GM18517 (cell line): Measurements from ENCODE around the gene MATN1.

Experiments used
- ATAC-seq: cut with Tn5 transposase; IDR thresholded peaks from one replicate; pipeline ENCODE4 v1.9.1; 2021; ENCODE audit warnings: mild to moderate bottlenecking, moderate library complexity; ENCODE audit not compliant: unreplicated experiment

MATN1 gene

DNA sequence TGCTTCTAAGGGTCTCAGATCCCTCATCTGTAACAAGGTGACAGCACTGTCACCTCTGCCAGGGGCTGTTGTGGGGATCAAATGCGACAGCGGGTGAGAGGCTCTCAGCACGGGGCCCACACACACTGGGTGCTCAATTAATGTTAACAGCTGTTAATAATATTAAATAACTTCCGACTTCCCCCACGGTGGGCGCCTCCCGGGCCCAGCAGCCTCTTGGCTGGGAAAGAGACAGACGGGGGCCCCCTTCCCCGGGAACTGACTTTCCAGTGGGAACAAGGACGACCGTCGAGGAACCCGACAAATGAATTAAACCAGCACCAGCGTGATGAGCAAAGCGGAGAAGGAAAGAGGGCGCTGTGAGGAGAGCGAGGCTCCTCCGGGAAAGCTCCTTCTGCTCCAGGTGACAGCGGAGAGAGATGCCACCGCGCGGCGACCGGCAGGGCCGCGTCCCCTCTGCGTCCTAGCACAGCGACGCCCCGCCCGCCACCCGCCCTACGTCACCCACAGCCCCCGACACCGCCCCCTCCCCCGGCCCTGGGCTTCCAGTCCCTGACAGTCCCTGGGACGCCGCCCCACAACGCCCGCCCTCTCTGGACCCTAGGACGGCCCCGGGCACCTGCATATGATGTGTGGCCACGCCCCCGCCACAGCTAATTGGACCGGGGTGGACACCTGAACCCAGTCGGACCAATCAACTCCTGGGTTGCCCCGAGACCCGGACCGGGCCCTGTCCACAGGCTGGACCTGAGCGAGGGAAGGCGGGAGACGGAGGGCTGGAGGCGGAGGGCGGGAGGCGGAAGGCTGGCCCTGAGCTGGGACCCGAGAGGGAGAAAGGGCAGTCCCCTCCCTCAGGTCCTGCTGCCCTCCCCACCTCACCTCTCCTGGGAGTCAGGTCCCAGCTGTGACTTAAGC, 38.2 kb downstream of the MATN1 start:
- ATAC-seq, result no peak

DNA sequence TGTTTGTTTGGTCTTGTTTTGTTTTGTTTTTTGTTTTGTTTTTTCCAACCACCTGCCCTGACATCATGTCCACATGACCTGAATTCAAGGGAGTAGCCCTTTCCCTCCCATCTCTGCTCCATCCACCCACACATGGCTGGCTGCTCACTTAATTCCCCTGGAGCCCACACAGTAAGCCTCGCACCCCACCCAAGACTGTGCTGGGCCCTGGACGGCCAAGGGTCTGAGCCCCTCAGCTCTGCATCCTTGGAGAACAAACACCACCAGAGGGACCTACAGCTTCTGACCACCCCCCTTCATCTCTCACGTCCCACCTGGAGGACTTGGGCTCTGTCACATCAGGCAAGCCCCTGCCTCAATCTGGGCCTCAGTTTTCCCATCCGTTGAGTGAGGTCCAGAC, 39.1 kb downstream of the MATN1 start:
- no peak for ATAC-seq

DNA sequence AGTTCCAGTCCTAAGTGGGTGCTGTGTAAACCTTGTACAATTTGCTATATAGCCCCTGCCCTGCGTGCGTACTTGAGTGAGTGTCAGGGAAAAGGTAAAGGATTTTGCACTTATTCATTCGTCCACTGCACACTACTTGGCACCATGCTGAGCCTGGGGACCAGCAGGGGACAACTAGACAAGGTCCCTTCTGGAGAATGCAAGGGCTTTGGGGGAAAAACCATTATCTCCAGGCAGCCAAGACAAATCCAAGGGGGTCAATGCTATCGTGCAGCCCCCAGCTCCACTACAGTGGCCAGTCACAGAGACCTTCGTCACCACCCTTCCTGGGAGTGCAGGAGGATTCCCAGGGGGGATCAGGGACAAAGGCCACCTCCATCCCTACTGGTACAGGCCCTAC, 39.7 kb downstream of the MATN1 start:
- ATAC-seq, result no peak

DNA sequence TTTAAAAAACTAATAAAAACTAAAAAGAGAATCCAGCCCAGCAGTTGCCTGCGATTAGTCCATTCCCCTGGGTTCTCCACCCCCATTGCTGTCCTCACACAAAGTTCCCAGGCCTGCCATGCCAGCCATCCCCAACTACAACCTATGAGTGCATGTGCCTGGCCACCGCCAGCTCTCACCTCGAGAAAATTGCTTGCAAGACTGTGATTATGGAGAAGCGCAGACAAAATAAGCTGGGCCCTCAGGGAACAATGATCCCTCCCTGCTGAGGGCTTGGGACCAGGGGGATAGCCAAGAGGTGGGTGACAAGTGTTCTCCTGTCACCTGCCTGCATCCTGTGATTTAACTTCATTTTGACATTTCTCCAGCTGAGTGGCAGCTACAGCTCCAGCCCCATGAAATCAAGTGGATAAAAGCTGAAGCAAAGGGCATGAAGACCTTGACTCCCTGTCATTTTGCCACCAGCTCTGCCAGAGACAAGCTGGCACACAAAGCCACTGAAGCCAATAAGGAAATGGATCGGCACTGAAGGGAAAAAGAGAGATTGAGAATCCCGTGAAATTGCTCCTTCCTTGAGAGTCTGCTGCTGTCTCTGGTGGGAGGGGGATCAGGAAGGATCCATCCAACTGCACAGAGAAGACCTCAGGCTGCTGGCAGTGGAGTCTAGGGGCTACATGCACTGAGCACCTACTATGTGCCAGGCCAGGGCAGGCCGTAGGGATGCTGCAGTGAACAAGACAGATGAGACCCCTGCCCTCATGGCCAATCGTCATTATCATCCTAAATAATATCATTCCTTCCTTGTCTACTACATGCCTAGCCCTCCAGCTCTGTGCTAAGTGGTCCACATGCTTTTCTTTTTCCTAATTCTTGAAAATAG, 40.7 kb downstream of the MATN1 start:
- no peak for ATAC-seq

DNA sequence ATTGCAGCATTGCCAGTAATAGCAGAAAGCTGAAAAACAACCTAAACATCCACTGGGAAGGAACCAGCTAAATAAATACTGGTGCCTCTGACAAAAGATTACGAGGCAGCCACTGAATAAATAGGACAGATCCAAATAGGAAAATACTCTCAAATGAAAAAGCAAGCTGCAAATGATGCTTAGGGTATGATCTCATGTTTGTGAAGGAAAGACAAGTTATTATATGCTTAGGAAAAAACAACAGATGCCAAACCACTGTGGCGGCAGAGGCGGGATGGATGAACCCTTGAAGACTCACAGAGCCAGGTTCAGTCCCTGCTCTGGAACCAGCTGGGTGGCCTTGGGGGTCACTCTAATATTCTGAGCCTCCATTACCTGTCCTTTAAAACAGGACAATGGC, 41.6 kb downstream of the MATN1 start:
- no peak for ATAC-seq

DNA sequence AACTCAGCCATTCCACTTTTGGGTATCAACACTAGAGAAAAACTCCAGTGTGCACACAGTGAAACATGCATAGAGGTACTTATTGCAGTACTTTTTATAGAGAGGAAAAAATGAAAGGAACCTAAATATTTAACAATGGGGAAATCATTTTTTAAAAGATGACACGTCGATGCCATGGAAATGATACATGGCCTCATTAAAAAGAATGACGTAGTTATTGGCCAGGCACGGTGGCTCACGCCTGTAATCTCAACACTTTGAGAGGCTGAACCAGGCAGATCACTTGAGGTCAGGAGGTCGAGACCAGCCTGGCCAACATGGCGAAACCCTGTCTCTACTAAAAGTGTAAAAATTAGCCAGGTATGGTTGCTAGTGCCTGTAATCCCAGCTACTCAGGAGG, 42.5 kb downstream of the MATN1 start:
- ATAC-seq, result no peak

DNA sequence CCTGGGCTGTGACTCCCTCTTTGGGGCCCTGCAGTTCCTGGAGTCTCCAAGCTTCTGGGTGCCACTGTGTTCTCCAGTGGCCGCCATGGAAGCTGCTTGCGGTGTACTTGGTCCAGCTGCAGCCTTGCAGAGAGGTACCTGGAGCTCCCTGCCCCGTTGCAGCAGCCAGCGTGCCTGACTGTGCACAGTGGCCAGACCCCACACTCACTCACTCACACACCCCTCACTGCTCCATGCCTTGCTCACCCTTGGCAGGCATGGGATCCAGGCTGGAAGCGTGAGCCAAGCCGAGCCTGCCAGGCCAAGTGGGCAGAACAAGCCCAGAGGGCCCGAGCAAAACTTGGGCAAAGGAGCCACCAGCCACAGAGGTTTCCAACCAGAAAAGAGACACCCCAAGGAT, 43.0 kb downstream of the MATN1 start:
- no peak for ATAC-seq

DNA sequence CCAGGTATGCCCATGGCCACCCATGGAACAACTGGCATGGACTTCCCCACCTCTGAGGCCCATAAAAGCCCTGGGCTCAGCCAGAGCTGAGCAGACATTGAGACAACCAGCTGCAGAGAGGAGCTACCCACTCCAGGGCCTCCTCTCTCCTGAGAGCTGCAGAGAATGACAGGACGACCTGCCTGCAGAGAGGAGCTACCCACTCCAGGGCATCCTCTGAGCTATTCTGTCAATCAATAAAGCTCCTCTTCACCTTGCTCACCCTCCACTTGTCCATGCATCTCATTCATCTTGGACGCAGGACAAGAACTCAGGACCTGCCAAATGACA, 43.4 kb downstream of the MATN1 start:
- no peak for ATAC-seq

DNA sequence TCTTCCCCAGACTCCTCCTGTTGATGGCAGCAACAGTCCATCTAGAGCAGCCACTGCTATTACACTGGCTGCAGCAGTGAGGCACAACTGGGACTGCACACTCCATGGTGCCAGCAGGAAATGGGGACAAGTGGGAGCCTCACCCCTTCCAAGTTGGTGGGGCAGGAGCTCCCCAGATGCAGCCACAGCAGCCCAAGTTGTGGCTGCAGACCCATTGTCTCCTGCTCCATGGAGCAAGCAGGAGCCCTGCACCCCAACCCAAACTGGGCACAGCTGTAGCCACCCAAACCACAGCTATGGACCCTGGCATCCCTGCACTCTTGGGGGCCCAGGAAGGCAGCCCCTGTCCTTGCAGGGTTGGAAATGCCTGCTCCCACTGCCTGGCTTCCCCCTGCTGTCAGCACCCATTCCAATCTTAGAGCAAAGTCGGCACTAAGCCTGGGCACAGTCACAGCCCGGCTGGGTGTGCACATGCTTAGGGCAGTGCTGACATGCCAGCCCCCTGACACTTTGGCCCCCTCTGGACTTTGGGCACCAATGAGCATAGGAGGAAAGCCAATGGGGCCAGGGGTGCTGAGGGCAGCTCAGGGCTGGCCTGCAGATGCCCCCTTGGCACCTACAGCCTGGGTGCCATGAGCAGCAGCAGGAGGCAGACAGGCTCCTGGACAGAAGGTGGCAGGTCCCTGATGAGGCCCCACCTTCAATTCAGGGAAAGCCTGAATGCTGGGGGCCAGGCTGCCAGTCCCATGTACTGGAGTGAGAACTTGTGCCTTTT, 44.0 kb downstream of the MATN1 start:
- ATAC-seq, result no peak

DNA sequence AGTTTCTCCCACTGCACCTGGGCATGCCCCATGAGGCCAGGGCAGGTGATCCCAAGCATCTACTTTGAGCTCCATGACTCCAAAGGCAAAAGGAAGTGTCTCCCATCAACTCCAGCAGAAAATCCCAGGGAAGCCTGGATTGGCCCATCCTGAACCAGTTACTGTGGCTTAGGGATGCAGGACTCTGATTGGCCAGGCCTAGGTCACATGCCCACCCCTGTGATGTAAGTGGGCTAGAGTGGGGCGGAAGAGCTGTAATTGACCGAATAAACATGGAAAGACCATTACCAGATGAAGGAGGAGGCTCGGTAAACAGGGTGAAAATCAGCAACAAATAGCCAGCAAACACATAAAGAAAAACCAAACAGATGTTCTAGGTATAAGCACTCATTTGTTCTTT, 45.2 kb downstream of the MATN1 start:
- no peak for ATAC-seq

DNA sequence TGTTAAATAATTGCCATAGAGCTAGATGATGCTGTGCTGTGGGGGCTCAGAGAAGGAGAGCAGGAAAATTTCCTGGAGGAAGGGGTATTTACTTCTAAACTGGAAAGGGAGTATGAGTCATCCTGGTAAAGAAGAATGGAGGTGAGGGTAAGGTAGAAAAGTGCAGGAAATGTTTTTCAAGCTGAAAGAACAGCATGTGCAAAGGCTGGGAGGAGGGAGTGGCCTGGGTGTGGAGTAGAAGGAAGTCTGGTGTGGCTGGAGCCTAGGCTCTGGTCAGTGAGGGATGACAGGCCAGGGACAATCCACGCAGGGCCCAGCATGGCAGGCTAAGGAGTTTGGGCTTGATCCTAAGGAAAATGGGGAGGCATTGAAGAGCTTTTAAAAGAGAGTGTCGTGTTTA, 45.9 kb downstream of the MATN1 start:
- no peak for ATAC-seq

DNA sequence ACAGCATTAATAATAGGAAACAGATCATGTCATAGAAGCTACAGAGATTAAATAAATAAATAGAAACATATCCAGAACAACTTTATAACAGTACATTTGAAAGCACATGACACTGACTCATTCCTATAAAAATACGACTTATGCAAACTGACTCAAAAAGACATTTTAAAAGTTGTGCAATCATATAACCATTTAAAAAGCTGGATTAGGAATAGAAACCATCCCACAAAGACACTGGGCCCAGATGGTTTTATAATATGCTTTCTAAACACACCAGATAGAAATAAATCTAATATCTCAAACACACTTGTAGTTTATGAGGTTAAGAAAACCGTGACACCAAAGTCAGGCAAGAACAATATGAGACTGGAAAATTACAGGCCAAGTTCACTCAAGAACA, 47.6 kb downstream of the MATN1 start:
- ATAC-seq, result no peak

DNA sequence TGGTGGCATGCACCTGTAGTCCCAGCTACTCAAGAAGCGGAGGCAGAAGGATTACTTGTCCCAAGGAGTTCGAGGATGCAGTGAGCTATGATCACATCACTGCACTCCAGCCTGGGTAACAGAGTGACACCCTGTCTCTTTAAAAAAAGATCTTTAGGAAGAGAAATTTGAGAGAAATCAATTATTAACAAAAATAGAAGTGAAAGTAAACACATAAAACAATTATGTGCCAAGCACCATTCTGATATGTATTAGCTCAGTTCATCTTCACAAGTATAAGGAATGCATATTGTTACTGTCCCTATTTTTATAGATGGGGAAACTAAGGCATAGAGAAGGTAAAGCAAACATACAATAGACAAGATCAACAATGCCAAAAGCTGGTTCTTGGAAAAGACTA, 48.1 kb downstream of the MATN1 start:
- no peak for ATAC-seq

DNA sequence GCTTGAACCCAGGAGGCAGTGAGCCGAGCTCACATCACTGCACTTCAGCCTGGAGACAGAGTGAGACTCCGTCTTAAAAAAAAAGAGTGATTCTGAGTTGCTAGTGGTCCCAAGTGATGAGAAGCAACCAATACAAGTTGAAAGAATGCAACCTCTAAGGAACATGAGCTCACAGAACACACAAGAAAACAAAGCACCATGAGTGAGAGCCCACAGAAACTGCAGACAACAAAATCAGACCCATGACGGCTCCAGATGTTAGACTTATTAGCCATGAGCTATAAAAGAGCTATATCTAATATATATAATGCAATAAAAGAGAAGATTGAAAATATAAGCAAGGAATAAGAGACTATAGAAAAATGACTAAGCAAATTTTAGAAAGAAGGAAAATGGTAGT, 50.0 kb downstream of the MATN1 start:
- no peak for ATAC-seq

DNA sequence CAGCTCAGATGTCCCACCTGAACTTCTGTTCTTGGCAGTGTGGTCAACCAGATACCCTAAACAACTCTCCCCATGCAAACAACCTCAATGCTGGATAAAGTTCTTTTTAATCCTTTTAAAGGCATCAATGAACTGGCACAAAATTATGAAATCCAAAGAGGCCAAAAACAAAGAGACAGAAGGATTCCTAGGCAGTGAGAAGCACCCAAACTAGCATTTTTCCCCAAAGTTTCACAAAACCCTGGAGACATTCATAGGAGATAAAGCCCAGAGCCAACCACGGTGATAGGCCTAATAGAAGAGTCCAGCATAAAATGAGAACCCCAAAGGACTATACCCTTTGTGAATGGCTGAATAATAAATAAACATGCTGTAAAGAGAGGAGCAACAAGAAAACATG, 50.7 kb downstream of the MATN1 start:
- no peak for ATAC-seq

DNA sequence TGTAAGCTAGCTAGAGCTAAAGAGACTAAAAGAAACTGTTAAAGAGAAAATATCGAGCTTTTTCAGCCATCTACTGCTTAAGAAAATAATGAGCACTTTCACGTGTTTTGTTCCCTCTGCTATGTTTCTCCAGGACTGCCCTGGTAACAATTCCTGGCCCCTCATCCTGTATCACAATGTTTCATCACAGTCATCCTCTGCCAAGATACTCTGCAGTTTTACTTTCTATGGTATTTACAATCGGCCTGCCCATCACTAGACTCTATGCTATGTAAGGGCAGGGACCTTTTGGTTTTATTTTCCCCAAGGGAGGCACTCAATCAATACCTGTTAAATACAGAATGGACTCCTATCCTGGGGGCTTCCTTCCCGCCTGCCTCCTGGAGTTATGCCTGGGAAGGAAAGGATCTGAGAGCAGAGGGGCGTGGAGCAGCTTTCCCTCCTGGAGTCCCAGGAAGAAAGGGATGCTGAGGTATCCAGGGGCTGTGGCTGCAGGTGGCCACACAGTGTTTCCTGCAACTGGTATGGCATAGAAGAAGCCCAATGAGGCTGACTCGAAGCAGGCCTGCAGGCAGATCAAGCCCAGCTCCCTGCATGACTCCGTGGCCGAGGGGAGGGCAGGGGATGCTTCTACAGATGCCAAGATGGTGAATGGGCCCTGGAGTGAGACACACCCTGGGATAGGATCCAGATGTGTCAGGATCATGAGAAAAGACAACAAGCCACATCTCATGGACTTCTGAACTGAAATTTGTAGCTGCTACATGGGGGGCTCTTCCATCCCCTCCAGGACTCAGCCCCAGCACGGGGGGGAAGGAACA, 52.9 kb downstream of the MATN1 start:
- ATAC-seq, result no peak

DNA sequence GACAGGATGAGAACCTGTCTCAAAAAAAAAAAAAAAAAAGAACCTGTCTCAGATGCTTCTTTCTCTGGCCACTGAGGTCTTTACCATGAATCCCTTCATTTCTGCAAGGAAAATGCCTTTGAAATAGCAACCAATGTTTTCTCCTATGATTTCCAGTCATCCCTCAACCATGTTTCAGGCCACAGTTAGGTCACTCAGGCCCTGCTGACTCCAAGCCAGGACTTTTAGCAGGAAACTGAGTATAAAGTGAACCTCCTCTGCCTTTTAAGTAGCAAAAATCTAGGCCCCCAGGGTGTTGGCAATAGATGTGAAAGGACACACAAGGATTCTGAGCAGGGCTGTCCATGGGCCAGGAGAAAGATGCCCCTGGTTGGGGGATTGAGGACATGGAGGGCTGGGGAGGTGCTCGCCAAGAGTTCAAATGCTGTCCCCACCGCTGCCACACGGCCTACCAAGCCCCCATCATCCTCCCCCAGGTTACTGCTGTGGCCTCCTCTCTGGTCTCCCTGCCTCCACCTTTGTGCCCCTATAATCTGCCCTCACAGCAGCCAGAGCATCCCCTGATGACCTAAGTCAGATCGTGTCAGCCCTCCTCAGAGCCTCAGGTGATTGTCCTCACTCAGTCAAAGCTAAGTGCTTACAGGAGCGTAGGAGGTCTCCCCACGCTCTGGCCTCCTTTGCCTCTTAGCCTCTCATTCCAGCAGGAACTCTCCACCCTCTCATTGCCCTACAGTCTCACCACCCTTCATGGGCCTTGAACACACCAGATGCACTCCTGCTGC, 54.6 kb downstream of the MATN1 start:
- no peak for ATAC-seq

DNA sequence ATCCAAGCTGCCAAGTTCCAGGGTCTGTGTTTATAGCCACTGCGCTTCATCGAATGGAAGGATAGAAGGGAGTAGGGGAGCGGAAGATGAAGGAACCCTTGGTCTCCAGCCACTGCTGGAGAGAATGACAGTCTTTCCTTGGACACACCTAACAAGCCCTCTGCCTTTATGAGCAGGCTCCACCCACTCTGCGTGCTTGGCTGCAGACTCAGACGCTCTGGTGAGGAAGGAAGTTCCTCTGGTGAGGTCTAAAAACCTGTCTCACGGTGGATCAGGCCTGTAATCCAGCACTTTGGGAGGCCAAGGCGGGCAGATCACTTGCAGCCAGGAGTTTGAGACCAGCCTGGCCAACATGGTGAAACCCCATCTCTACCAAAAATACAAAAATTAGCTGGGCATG, 55.4 kb downstream of the MATN1 start:
- ATAC-seq, result no peak

DNA sequence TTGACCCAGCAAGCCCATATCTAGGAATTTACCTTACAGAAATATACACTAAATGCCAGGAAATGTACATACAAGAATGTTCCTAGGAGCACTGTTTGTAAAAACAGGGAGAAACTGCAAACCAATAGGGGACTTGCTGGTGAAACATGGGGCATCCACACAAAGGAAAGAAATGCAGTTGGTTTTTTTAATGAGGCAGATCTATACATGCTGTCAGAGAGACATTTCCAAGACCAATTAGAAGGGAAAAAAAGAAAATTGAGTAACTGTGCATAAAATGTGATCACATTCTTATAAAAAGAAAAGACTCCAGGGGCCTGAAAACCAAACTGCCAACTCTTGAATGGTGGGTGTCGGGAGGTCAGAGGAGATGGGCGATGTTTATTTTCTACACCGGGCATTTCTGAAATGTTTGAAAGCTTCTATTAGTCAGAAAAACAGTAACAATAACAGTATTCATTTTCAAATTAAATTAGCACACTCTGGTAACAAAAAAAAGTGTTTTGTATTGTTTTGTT, 56.6 kb downstream of the MATN1 start:
- ATAC-seq, result no peak
